ENCODE data around the gene DNAJC13. TPM values are rescaled to one million over a fixed set of nuclear protein-coding genes. Genes with fewer than 3 reads are reported as not detected.

The DNAJC13 gene
- total RNA-seq, 1 experiment from 2014 or later: 28.5 TPM

- no peak overlapping the region for H3K4me3 Mint-ChIP-seq
- ChIA-PET POLR2A (interaction anchor here (1.8 to 2.5 kb wide), 2 partner anchors 36 to 97 kb away, joined by 5 to 12 read pairs; partner anchors contain the start of gene DNAJC13), CTCF (interaction anchor here (1.3 to 3.1 kb wide), 4 partner anchors 14 to 96 kb away, joined by 4 to 23 read pairs (median 9); no protein-coding TSS in a partner anchor)
- peaks cover 19% of the 10 kb centered on the region for H3K9me3 Mint-ChIP-seq
- ATAC-seq (no peak), DNase-seq (ENCODE audit: low spot score) (no peak)
- H3K36me3 Mint-ChIP-seq: peaks cover 27% of the 10 kb centered on the region
- H3K27ac Mint-ChIP-seq: peak overlapping the region; percentile 100
- H3K4me1 Mint-ChIP-seq: peaks cover 65% of the 10 kb centered on the region
- no peaks in the 10 kb centered on the region; the same call in 1 of the 2 replicates for H3K27me3 Mint-ChIP-seq (ENCODE audit: low read depth)
- no peak for TF ChIP-seq E2F4 (CRISPR knock-in tag; IDR thresholded peaks at IDR 0.05; ENCODE audit: borderline replicate concordance, low read depth)
- TF ChIP-seq ZNF219 (CRISPR knock-in tag; IDR thresholded peaks at IDR 0.05; ENCODE audit: borderline replicate concordance): no peak
- no peak for TF ChIP-seq PRDM15 (CRISPR knock-in tag; IDR thresholded peaks at IDR 0.05)
- no peak for TF ChIP-seq KAT7 (CRISPR knock-in tag; IDR thresholded peaks at IDR 0.05; ENCODE audit: borderline replicate concordance)
- TF ChIP-seq TP53 (CRISPR knock-in tag; IDR thresholded peaks at IDR 0.05): no peak
- no peak for TF ChIP-seq CREB1 (CRISPR knock-in tag; IDR thresholded peaks at IDR 0.05)
- TF ChIP-seq JAZF1 (CRISPR knock-in tag; IDR thresholded peaks at IDR 0.05): no peak
- no peak for TF ChIP-seq IRF1 (CRISPR knock-in tag; IDR thresholded peaks at IDR 0.05)
- TF ChIP-seq ZNF281 (CRISPR knock-in tag; IDR thresholded peaks at IDR 0.05): no peak
- TF ChIP-seq E2F1 (CRISPR knock-in tag; IDR thresholded peaks at IDR 0.05): no peak
- TF ChIP-seq RELA (CRISPR knock-in tag; IDR thresholded peaks at IDR 0.05; ENCODE audit: borderline replicate concordance): no peak
Observed at GRCh38 chr3:132380920-132381319, 36.4 kb upstream of the DNAJC13 start.

GRCh38 chr3:132381348-132381944 lies 35.9 kb upstream of the DNAJC13 start:
- ChIA-PET POLR2A (interaction anchor here (0.6 to 2.5 kb wide), 4 partner anchors 14 to 98 kb away, joined by 3 to 12 read pairs (median 4); partner anchors contain the start of gene DNAJC13), CTCF (interaction anchor here (1.2 to 3.1 kb wide), 9 partner anchors 14 to 125 kb away, joined by 3 to 23 read pairs (median 6); partner anchors contain the start of gene DNAJC13)

More at GRCh38 chr3:132381348-132381944, 35.9 kb upstream of the DNAJC13 start:
- ATAC-seq (no peak), DNase-seq (ENCODE audit: low spot score) (no peak)
- TF ChIP-seq NR1H2 (CRISPR knock-in tag; IDR thresholded peaks at IDR 0.05) (no peak), MAX (CRISPR knock-in tag; IDR thresholded peaks at IDR 0.05) (no peak), ZNF416 (CRISPR knock-in tag; IDR thresholded peaks at IDR 0.05) (no peak), ZBTB21 (CRISPR knock-in tag; IDR thresholded peaks at IDR 0.05; ENCODE audit: borderline replicate concordance) (0 out of 2 replicates have a peak, but pooled peaks have one; percentile 33), TP53 (CRISPR knock-in tag; IDR thresholded peaks at IDR 0.05) (0 out of 2 replicates have a peak, but pooled peaks have one; percentile 49)
- H3K4me1 Mint-ChIP-seq: peaks cover 67% of the 10 kb centered on the region
- peak overlapping the region; percentile 100 for H3K27ac Mint-ChIP-seq
- peak overlapping the region; percentile 59; the same call in 1 of the 2 replicates for H3K4me3 Mint-ChIP-seq
- peaks cover 26% of the 10 kb centered on the region for H3K36me3 Mint-ChIP-seq
- H3K9me3 Mint-ChIP-seq: peaks cover 19% of the 10 kb centered on the region
- no peaks in the 10 kb centered on the region; the same call in 1 of the 2 replicates for H3K27me3 Mint-ChIP-seq (ENCODE audit: low read depth)
